HL-60/S4 treated with retinoic acid at 250 ng/mL for 4 days and 3 days (cell line): ENCODE results near the gene ZNF708.
"Not testable (repeated sequence)": the region's sequence is repeated elsewhere in the genome, so short reads cannot be mapped to it uniquely, and the experiment has no call there.

ENCODE experiments used
- in situ Hi-C: fragments of 300-500 bp; cut with MboI; formaldehyde crosslinking; loops from 2 replicates; pipeline ENCODE4 v1.7.0; 2022; ENCODE audit warnings: low sequenced_read_pairs

Gene ZNF708

DNA sequence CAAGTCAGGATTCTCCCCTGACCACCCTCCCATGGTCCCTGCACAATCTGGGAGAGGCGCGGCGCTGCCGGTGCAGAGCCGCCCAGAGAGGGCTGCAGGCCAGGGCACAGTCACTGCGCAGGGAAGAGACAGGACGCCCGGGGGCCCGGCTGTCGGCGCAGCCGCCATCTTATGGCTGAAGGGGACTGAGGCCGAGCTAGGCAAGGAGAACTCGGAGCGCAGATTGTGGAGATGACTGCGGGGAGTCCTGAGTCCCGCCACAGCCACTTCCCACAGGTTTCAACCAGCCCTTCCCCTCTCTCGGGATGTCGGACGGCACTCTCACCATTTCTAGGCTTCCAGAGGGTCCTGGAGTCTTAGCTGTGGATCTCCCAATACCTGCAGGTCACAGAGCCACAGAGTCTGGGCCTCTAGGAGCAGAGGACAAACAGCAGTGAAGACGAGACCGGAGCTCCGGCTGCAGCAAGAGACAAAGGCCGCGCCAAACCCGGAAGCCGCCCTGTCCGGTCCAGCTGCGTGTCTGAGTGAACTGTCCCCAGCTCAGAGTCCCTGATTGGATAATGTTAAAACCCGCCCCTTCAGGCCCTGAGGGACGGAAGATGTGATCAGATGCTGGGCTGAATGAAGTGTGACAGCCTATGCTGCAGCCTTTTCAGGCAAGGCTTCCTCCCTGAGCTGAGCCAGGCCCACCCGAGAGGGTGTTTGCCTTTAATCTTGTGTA lies at the start of gene ZNF708:
Gene ZNF708 (minus strand): TSS at position 526 of the 721 bp plus-strand sequence. CDS start 198 bp downstream, at position 328.
- in situ Hi-C loops, result no loop called here

DNA sequence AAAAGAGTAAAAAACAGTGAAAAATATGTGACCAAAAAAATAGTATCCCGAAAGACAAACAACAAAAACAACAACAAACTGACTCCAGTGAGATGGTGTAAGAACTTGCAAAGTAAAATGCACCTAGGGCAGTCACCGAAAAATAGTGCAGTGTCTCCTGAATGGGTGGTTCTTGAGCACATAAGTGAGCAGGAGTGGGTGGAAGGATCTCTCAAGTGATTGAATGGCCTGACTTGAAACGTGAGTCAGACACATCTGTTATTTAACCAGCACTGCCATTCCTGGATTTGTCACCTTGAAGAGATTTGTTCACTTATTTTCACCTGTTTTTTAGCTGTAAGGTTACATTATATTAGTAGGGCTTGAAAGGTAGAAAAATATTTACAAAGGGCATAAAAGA lies 33.1 kb upstream of the ZNF708 start:
- in situ Hi-C loops, result no loop called here

DNA sequence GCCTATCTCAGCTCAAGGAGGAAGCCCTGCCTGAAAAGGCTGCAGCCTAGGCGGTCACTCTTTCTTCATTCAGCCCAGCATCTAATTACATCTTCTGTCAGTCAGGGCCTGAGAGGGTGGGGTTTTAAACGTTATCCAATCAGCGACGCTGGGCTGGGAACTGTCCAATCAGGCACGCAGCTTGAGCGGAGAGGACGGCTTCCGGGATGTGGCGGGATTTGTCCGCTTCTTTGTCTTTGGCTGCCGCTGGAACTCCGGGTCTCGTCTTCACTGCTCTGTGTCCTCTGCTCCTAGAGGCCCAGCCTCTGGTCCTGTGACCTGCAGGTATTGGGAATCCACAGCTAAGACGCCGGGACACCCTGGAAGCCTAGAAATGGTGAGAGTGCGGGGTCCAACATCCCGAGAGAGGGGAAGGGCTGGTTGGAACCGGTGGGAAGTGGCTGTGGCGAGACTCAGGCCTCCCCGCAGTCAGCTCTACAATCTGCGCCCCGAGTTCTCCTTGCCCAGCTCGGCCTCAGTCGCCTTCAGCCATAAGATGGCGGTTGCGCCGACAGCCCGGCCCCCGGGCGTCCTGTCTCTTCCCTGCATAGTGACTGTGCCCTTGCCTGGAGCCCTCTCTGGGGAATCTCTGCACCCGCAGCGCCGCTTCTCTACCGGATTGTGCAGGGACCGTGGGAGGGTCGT lies 29.7 kb upstream of the ZNF708 start, which contains the start of gene ZNF738:
Gene ZNF738 (plus strand): TSS at position 233 of the 684 bp plus-strand sequence. CDS start 141 bp downstream, at position 374.
- in situ Hi-C loops, result no loop called here

- in situ Hi-C loops, result no loop called here
These were observed 23.6 kb upstream of the ZNF708 start for GRCh38 chr19:21352830-21353229.

GRCh38 chr19:21344841-21345240 lies 15.6 kb upstream of the ZNF708 start:
- in situ Hi-C loops, result not testable (repeated sequence)

GRCh38 chr19:21335721-21336120 lies 6.5 kb upstream of the ZNF708 start:
- in situ Hi-C loops, result no loop called here

DNA sequence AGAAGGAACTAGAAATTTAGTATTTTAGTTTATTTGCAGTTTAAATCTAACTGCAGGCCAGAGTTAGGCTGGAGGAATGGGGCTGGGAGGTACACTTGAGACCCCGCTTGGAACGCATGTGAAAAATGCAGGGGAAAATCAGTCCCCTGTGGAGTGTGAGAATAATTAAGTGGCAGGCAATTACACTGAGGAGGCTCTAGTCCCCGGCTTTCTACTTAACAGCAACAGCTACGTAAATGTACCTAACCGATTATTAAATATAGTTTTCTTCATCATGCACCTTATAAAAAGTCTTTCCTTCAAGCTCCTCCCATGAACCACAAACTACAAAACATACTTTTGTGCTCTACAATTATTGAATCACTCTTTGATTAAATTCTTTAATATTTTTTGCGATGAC lies 804 bp downstream of the ZNF708 start:
- in situ Hi-C loops, result no loop called here

GRCh38 chr19:21326169-21326568 lies 3.0 kb downstream of the ZNF708 start:
- in situ Hi-C loops, result no loop called here

- in situ Hi-C loops, result no loop called here
These were observed 6.2 kb downstream of the ZNF708 start for GRCh38 chr19:21323000-21323399.

DNA sequence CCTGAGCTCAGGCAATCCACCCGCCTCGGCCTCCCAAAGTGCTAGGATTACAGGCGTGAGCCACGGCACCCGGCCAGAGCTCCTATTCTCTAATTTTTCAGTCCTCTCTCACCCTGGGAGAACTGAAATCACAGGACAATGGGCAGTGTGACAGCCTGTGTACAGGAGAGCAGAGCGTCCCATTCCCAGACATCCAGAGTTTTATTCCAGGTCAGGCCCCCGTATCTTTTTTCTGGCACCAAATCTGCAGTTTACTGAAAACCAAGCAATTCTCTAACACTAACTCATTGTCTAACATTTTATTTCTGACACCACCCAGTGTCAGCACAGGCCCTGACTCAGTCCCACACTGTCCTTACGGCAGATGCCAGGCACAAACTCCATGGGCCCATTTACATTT lies 6.7 kb downstream of the ZNF708 start:
- in situ Hi-C loops, result no loop called here

GRCh38 chr19:21321996-21322395 lies 7.2 kb downstream of the ZNF708 start:
- in situ Hi-C loops, result no loop called here

- in situ Hi-C loops, result no loop called here
These were observed 8.1 kb downstream of the ZNF708 start for GRCh38 chr19:21321134-21321533.

- in situ Hi-C loops, result no loop called here
These were observed 11.4 kb downstream of the ZNF708 start for GRCh38 chr19:21317821-21318220.

GRCh38 chr19:21314676-21315075 lies 14.5 kb downstream of the ZNF708 start:
- in situ Hi-C loops, result no loop called here

GRCh38 chr19:21312807-21313206 lies 16.4 kb downstream of the ZNF708 start:
- in situ Hi-C loops, result not testable (repeated sequence)

DNA sequence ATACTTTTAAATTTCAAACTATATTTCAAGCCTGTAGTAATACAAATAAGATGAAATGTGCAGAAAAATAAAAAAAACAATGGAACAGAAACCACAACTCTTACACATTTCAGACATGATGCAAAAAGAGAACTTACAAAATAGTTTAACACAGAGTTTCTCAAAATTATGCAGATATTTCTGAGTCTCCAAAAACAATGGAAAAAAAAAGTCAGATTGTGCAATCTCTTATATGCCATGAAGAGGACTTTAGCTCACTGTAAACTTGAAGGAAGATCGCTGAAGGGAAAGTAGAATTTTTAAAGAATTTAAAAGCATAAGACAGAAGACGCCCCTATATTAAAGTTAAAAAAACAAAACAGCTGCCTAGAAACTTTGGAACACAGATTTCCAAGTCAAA lies 20.4 kb downstream of the ZNF708 start:
- in situ Hi-C loops, result no loop called here

DNA sequence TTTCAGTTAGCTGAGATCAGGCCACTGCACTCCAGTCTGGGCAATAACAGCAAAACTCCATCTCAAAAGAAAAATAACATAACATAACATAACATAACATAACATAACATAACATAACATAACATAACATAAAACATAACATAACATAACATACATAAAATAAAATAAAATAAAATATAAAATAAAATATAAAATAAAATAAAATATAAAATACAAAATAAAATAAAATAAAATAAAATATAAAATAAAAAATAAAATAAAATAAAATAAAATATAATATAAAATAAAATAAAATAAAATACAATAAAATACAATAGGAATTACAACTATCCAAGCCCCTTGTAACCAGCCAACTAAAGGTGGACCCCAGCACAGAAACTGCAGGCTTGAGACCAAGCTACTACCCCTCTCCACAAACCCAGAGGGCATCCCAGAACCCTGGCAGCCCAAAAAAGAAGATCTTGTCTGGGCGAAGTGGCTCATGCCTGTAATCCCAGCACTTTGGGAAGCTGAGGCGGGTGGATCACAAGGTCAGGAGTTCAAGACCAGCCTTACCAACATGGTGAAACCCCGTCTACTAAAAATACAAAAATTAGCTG lies 22.2 kb downstream of the ZNF708 start:
- in situ Hi-C loops, result not testable (repeated sequence)

GRCh38 chr19:21293768-21294167 lies 35.4 kb downstream of the ZNF708 start:
- in situ Hi-C loops, result not testable (repeated sequence)

- in situ Hi-C loops, result no loop called here
These were observed 59.4 kb downstream of the ZNF708 start for GRCh38 chr19:21269813-21270212.

DNA sequence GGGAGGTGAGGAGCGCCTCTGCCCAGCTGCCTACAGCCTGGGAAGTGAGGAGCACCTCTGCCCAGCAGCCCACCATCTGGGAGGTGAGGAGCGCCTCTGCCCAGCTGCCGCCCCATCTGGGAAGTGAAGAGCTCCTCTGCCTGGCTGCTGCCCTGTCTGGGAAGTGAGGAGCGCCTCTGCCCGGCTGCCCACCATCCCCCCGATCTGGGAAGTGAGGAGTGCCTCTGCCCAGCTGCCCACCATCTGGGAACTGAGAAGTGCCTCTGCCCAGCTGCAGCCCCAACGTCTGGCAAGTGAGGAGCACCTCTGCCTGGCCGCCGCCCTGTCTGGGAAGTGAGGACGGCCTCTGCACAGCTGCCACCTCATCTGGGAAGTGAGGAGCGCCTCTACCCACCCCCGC lies 64.3 kb downstream of the ZNF708 start:
- in situ Hi-C loops, result no loop called here

DNA sequence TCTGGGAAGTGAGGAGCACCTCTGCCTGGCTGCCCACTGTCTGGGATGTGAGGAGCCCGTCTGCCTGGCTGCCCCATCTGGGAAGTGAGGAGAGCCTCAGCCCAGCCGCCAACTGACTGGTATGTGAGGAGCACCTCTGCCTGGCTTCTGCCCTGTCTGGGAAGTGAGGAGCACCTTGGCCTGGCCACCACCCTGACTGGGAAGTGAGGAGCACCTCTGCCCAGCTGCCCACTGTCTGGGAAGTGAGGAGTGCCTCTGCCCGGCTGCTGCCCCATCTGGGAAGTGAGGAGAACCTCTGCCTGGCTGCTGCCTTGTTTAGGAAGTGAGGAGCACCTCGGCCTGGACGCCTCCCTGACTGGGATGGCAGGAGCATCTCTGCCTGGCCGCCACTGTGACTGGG lies 64.8 kb downstream of the ZNF708 start:
- in situ Hi-C loops, result no loop called here

DNA sequence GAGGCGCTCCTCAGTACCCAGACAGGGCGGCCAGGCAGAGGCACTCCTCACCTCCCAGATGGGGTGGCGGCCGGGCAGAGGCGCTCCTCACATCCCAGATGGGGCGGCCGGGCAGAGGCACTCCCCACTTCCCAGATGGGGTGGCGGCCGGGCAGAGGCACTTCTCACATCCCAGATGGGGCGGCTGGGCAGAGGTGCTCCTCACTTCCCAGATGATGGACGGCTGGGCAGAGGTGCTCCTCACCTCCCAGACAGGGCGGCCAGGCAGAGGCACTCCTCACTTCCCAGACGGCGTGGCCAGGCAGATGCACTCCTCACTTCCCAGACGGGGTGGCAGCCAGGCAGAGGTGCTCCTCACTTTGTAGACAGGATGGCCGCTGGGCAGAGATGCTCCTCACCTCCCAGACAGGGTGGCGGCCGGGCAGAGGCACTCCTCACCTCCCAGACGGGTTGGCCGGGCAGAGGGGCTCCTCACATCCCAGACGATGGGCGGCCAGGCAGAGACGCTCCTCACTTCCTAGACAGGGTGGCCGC lies 68.3 kb downstream of the ZNF708 start:
- in situ Hi-C loops, result not testable (repeated sequence)
